GM23248 (cell line): Measurements from ENCODE around the gene STX18. TPM values are rescaled to one million over a fixed set of nuclear protein-coding genes. Genes with fewer than 3 reads are reported as not detected.
A peak's percentile ranks its signal among the peaks of the same experiment; 100 is the strongest.

Experiments
- DNase-seq: peaks from one replicate; pipeline ENCODE4 v3.0.0-alpha.2; 2015
- H2AFZ ChIP-seq: fragments of 200-600 bp; sonication (generic); 2 replicates; pipeline ENCODE4 v1.6.1; 2016; ENCODE audit warnings: antibody characterized with exemption
- H3F3A ChIP-seq: fragments of 200-600 bp; sonication (generic); 2 replicates; pipeline ENCODE4 v1.6.1; 2016; ENCODE audit warnings: mild to moderate bottlenecking, antibody characterized with exemption, mixed run types; ENCODE audit not compliant: insufficient read depth
- H3K27ac ChIP-seq: fragments of 200-600 bp; sonication (generic); 2 replicates; pipeline ENCODE4 v1.5.1; 2016; ENCODE audit warnings: mild to moderate bottlenecking
- H3K27me3 ChIP-seq: fragments of 200-600 bp; sonication (generic); replicated peaks from 2 replicates; pipeline ENCODE4 v1.6.1; 2016; ENCODE audit warnings: mild to moderate bottlenecking; ENCODE audit not compliant: insufficient read depth
- H3K36me3 ChIP-seq: fragments of 200-600 bp; sonication (generic); 2 replicates; pipeline ENCODE4 v1.6.1; 2016; ENCODE audit warnings: low read depth, mild to moderate bottlenecking
- H3K4me1 ChIP-seq: fragments of 200-600 bp; sonication (generic); 2 replicates; pipeline ENCODE4 v1.6.1; 2016; ENCODE audit warnings: mild to moderate bottlenecking; ENCODE audit not compliant: insufficient read depth
- H3K4me2 ChIP-seq: fragments of 200-600 bp; sonication (generic); one replicate; pipeline ENCODE4 v1.6.1; 2016; ENCODE audit warnings: mild to moderate bottlenecking; ENCODE audit not compliant: unreplicated experiment
- H3K4me3 ChIP-seq: fragments of 200-600 bp; sonication (generic); 2 replicates; pipeline ENCODE4 v1.5.1; 2016; ENCODE audit warnings: mild to moderate bottlenecking
- H3K79me2 ChIP-seq: fragments of 200-600 bp; sonication (generic); 2 replicates; pipeline ENCODE4 v1.6.1; 2016; ENCODE audit warnings: mild to moderate bottlenecking; ENCODE audit not compliant: insufficient read depth
- H3K9ac ChIP-seq: fragments of 200-600 bp; sonication (generic); 2 replicates; pipeline ENCODE4 v1.6.1; 2016; ENCODE audit warnings: mild to moderate bottlenecking
- H3K9me2 ChIP-seq: fragments of 200-600 bp; sonication (generic); 2 replicates; pipeline ENCODE4 v1.6.1; 2016; ENCODE audit warnings: mixed run types, mild to moderate bottlenecking, moderate library complexity; ENCODE audit not compliant: insufficient read depth
- H3K9me3 ChIP-seq: fragments of 200-600 bp; sonication (generic); one replicate; pipeline ENCODE4 v1.6.1; 2017; ENCODE audit warnings: low read depth
- H4K20me1 ChIP-seq: fragments of 200-600 bp; sonication (generic); 2 replicates; pipeline ENCODE4 v1.6.0; 2016; ENCODE audit not compliant: insufficient read depth
- EZH2 ChIP-seq: fragments of 200-600 bp; sonication (generic); IDR thresholded peaks from 2 replicates; pipeline ENCODE4 v1.6.1; 2018; ENCODE audit warnings: antibody characterized with exemption, mild to moderate bottlenecking; ENCODE audit not compliant: insufficient read depth, poor library complexity, severe bottlenecking
- EZH2phosphoT487 ChIP-seq: fragments of 200-600 bp; sonication (generic); IDR thresholded peaks from 2 replicates; pipeline ENCODE4 v1.6.1; 2018; ENCODE audit warnings: antibody characterized with exemption, moderate library complexity, mild to moderate bottlenecking, low read depth; ENCODE audit not compliant: insufficient read depth
- WGBS, 2 experiments: methylation state at CpG; one replicate each; pipeline ENCODE4 v1.1.6; 2015 to 2017; ENCODE audit warnings: low lambda C conversion rate in 2 of 2, low coverage in 1 of 2; ENCODE audit errors: missing lambda C conversion rate in 2 of 2; 5-methylcytosine and 5-hydroxymethylcytosine counted together
- in situ Hi-C: fragments of 300-500 bp; cut with MboI; formaldehyde crosslinking; loops from 2 replicates; pipeline ENCODE4 v1.15.0; 2020
- polyA plus RNA-seq: library from polyadenylated mRNA; unstranded; fragments of >200 nt; fragmentation: Nextera tagmentation; extraction: Ambion mirVana; gene quantifications from 2 replicates; pipeline ENCODE4 v1.2.1, GENCODE V29; 2016
- total RNA-seq: library from RNA; depleted of rRNA; stranded (reverse); fragments of >200 nt; shearing (Covaris generic); gene quantifications from 2 replicates; pipeline ENCODE4 v1.2.3, GENCODE V29; 2014

STX18 gene
- total and polyA plus RNA-seq, 2 experiments from 2014 or later = 39.2 to 42.6 TPM

GRCh38 chr4:4432341-4433125 is 109.3 kb downstream of the STX18 start:
- Histone ChIP-seq H3K27me3 (no peaks in the 10 kb centered on the region), H3K4me3 (no peak overlapping the region), H3K9ac (no peak overlapping the region), H3K36me3 (no peaks in the 10 kb centered on the region), H3K9me2 (no peaks in the 10 kb centered on the region), H2AFZ (no peak overlapping the region), H3K4me2 (no peak overlapping the region), H3F3A (peaks cover 18% of the 10 kb centered on the region), H3K9me3 (no peaks in the 10 kb centered on the region), H4K20me1 (no peaks in the 10 kb centered on the region), H3K79me2 (no peaks in the 10 kb centered on the region), H3K27ac (no peak overlapping the region), H3K4me1 (peaks cover 16% of the 10 kb centered on the region)
- in situ Hi-C loops = no loop called here
- WGBS, 2 experiments = 92 to 95% methylated on average over 11 of the region's 11 CpGs
- DNase-seq = no peak
- TF ChIP-seq EZH2phosphoT487 (no peak), EZH2 (no peak)

DNA sequence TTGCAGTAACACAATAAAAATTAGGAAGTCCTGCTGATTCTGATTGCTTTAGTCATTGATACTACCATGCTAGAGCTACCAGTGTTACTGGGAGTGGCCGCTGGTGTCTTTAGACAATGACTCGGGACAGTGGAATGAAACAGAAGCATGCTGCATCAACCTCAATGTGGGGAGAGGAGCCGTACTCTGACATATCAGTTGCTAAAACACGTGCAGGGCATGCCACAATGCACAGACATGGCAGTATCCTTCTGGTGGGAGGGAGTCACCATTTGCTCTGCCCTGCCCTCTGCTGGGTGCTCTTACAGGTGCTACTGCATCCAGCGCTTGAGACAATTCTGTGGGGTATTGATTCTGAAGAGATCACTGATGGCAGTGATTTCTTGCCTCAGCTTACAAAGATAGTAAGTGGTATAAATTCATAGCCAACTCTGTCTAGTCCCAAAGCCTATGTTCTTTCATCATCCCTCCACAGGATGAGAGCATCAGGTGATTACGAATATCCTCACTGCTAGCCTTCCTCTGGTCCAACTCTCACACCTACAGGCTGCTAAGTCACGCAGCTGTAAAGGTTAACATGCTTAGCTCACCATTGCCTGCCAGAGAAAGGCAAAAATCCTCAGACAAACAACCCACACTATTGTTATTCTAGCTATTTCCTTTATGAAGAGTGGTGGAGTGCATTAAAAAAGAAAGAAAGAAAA is 111.2 kb downstream of the STX18 start:
- in situ Hi-C loops = no loop called here

DNA sequence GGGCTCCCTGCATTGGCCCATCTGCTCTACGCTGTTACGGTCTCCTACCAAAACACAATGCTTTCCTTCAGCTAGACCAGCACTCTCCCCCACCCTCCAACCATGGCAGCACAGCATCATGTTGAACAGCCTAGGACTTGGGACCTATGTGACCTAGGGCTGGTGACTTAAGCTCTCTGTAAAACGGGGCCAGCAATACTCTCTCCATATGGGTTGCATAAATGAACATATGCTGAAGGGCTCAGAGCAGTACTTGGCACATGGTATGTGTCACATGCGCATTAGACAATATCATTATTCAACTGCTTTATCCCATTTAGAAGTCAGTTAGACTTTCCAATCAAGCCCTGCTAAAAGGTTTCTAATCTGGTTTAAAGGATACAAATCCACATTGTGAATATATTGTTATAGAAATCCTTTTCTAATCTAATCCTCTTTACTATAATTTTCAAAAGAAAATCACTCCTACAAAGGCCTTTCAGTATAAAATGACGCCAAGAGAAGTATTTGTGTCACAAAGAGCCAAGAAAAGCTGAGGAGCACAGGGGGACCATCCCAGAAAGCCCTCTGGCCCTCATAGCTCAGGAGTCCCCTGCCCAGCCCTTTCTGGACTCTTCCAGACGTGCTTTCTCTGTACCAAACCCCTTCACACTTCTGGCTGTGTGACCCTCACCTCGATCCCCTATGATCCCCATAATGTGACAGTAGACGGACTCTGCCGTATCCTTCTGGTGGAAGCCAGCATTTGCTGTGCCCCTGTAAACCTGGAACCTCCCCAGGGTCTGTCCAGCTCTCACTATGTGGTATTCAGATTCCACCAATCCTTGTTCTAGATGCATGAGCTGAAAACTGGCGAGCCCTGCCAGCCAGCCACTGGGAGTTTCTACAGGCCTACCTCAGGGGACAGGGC is 112.6 kb downstream of the STX18 start:
- 87 to 88% methylated on average over 10 of the region's 10 CpGs for WGBS, 2 experiments

More for the DNA sequence above, 111.2 kb downstream of the STX18 start:
- H3K4me1 ChIP-seq = peaks cover 22% of the 10 kb centered on the region
- peak overlapping the region; percentile 44 for H3K27ac ChIP-seq
- no peaks in the 10 kb centered on the region for H3K27me3 ChIP-seq
- H3K79me2 ChIP-seq = no peaks in the 10 kb centered on the region
- TF ChIP-seq EZH2 = no peak
- 0 out of 2 replicates have a peak, but pooled peaks have one; percentile 65 for TF ChIP-seq EZH2phosphoT487
- H4K20me1 ChIP-seq = no peaks in the 10 kb centered on the region
- no peak overlapping the region for H3K4me3 ChIP-seq
- DNase-seq = peak; percentile 98
- no peaks in the 10 kb centered on the region for H3K36me3 ChIP-seq
- H3K9ac ChIP-seq = no peak overlapping the region
- no peaks in the 10 kb centered on the region for H3K9me3 ChIP-seq
- H2AFZ ChIP-seq = no peak overlapping the region
- no peaks in the 10 kb centered on the region for H3K9me2 ChIP-seq
- 44 to 47% methylated on average over 7 of the region's 7 CpGs for WGBS, 2 experiments
- peaks cover 18% of the 10 kb centered on the region for H3F3A ChIP-seq
- peak overlapping the region; percentile 4 for H3K4me2 ChIP-seq

DNA sequence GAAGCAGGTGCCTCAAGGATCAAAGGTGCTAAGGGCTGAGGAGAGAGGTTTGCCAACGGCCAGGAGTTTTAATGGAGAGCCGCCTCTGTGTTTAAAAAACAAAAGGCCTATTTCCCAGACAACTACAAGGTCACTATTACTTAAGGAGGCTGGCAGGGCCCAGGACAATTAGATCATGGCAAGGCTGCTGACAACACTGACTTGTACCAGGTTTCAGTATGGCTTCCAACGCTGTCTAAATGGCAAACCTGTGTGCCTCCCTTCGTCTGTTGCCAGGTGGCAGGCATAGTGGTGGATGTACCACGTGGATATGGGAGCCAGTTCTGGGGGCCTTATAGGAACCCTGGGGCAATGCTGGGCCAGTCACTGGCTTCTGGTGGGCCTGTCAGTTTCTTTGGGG is 114.0 kb downstream of the STX18 start:
- Histone ChIP-seq H3K36me3 (peaks cover 8% of the 10 kb centered on the region; the same call in 1 of the 2 replicates), H3K9ac (no peak overlapping the region), H3K27me3 (no peaks in the 10 kb centered on the region), H3K4me3 (no peak overlapping the region), H3K79me2 (no peaks in the 10 kb centered on the region), H3K27ac (no peak overlapping the region), H2AFZ (no peak overlapping the region), H3K4me1 (peaks cover 22% of the 10 kb centered on the region), H3K9me2 (no peaks in the 10 kb centered on the region), H3F3A (peaks cover 18% of the 10 kb centered on the region), H4K20me1 (no peaks in the 10 kb centered on the region), H3K9me3 (no peaks in the 10 kb centered on the region), H3K4me2 (no peak overlapping the region)
- in situ Hi-C loops = no loop called here
- WGBS, 2 experiments = 86 to 92% methylated on average over 5 of the region's 5 CpGs
- TF ChIP-seq EZH2phosphoT487 (no peak), EZH2 (no peak)
- no peak for DNase-seq

More for the DNA sequence above, 112.6 kb downstream of the STX18 start:
- Histone ChIP-seq H3F3A (peaks cover 18% of the 10 kb centered on the region), H3K4me2 (no peak overlapping the region), H3K27me3 (no peaks in the 10 kb centered on the region), H3K79me2 (no peaks in the 10 kb centered on the region), H3K4me3 (no peak overlapping the region), H2AFZ (no peak overlapping the region), H3K9me2 (no peaks in the 10 kb centered on the region), H3K9me3 (no peaks in the 10 kb centered on the region), H4K20me1 (no peaks in the 10 kb centered on the region), H3K4me1 (peaks cover 22% of the 10 kb centered on the region), H3K36me3 (no peaks in the 10 kb centered on the region), H3K9ac (no peak overlapping the region), H3K27ac (no peak overlapping the region)
- TF ChIP-seq EZH2phosphoT487 = no peak
- no peak for TF ChIP-seq EZH2
- in situ Hi-C loops = no loop called here
- no peak for DNase-seq
